ENCODE measurements around the gene SLC14A1. TPM values are rescaled to one million over a fixed set of nuclear protein-coding genes. Genes with fewer than 3 reads are reported as not detected.

Gene SLC14A1
- total and polyA plus RNA-seq, 10 of the 15 experiments (the other 5 are each of a cell fraction or from before 2014, with no cell fraction given) = 0.06 to 0.67 (median 0.10) TPM; not detected in 2

DNA sequence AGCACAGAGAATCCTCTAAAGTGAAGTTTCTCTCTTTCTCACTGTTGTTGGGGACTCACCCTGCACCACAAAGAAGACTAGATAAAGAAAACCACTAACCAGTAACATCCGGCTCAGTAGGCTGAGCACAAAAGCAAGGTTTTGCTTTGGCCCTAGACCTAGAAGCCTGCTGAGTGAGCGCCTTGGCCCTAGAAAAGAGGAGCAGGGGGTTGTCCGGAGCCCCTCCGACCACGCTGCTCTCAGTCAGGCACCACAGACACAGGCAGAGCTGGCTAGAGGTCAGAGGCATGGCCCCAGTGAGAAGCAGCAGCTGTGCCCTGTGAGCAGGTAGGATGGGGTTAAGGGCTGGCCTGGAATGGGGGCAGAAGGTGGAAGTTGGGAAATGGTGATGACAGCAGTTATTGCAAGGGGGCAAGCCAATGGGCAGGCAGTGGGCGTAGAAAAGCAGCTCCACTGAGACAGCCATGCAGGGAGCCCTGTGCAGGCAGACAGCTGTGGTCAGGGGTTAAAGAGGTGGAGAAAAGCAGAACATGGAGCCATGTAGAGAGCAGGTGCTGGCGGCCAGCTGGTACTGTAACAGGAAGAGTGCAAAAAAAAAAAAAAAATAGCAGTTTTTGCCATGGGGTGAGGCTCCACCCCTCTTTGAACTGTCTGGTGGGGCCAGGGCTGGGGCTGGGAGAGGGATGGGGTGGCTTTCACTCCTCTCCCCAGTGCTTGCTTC, 36.9 kb upstream of the SLC14A1 start (continued):
- no peak for TF ChIP-seq TAF1 (IDR thresholded peaks at IDR 0.05; ENCODE audit: borderline replicate concordance, low read depth, low read length)
- no peak for TF ChIP-seq STAT1 (conservative IDR thresholded peaks at IDR 0.05)
- no peak for TF ChIP-seq HCFC1 (IDR thresholded peaks at IDR 0.05; ENCODE audit: low read length)
- TF ChIP-seq NBN (IDR thresholded peaks at IDR 0.05) = peak; percentile 73
- no peak for TF ChIP-seq TCF7 (IDR thresholded peaks at IDR 0.05; ENCODE audit: borderline replicate concordance)
- TF ChIP-seq SMAD5 (IDR thresholded peaks at IDR 0.05; ENCODE audit: low read depth) = no peak
- no peak for TF ChIP-seq BMI1 (IDR thresholded peaks at IDR 0.05; ENCODE audit: borderline replicate concordance)
- TF ChIP-seq, protein P1, sequence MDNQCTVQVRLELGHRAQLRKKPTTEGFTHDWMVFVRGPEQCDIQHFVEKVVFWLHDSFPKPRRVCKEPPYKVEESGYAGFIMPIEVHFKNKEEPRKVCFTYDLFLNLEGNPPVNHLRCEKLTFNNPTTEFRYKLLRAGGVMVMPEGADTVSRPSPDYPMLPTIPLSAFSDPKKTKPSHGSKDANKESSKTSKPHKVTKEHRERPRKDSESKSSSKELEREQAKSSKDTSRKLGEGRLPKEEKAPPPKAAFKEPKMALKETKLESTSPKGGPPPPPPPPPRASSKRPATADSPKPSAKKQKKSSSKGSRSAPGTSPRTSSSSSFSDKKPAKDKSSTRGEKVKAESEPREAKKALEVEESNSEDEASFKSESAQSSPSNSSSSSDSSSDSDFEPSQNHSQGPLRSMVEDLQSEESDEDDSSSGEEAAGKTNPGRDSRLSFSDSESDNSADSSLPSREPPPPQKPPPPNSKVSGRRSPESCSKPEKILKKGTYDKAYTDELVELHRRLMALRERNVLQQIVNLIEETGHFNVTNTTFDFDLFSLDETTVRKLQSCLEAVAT (IDR thresholded peaks at IDR 0.05) = no peak; the same call in none of the 2 replicates
- TF ChIP-seq ATF7 (IDR thresholded peaks at IDR 0.05; ENCODE audit: low read depth) = no peak; the same call in 1 of the 2 replicates
- TF ChIP-seq NFYA (IDR thresholded peaks at IDR 0.05; ENCODE audit: borderline replicate concordance, low read depth, low read length) = no peak
- no peak; the same call in 1 of the 2 replicates for TF ChIP-seq RFX5 (IDR thresholded peaks at IDR 0.05; ENCODE audit: low read depth, low read length)
- TF ChIP-seq, protein P2, sequence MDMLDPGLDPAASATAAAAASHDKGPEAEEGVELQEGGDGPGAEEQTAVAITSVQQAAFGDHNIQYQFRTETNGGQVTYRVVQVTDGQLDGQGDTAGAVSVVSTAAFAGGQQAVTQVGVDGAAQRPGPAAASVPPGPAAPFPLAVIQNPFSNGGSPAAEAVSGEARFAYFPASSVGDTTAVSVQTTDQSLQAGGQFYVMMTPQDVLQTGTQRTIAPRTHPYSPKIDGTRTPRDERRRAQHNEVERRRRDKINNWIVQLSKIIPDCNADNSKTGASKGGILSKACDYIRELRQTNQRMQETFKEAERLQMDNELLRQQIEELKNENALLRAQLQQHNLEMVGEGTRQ (IDR thresholded peaks at IDR 0.05; ENCODE audit: borderline replicate concordance, low read depth, low read length) = no peak
- TF ChIP-seq ZBTB11 (CRISPR knock-in tag; IDR thresholded peaks at IDR 0.05) = no peak
- no peak for TF ChIP-seq PBX3 (IDR thresholded peaks at IDR 0.05; ENCODE audit: insufficient replicate concordance, low read depth, low read length)
- TF ChIP-seq SKIL (IDR thresholded peaks at IDR 0.05; ENCODE audit: low read depth, poor library complexity, severe bottlenecking) = no peak
- TF ChIP-seq ZNF274 (IDR thresholded peaks at IDR 0.05; ENCODE audit: insufficient read depth, insufficient read length) = no peak
- peak; percentile 92 for TF ChIP-seq RUNX3 (IDR thresholded peaks at IDR 0.05; ENCODE audit: low read length)
- TF ChIP-seq TBL1XR1 (IDR thresholded peaks at IDR 0.05; ENCODE audit: low read depth, low read length) = 0 out of 2 replicates have a peak, but pooled peaks have one; percentile 33
